ENCODE data around the gene MCCD1.
A peak's percentile ranks its signal among the peaks of the same experiment; 100 is the strongest.

MCCD1 gene

GRCh38 chr6:31573239-31574105, 44.7 kb downstream of the MCCD1 start:
- DNase-seq: no peak

- peak; percentile 46 to 58 for DNase-seq
These were observed 45.6 kb downstream of the MCCD1 start for GRCh38 chr6:31574106-31575061.

DNA sequence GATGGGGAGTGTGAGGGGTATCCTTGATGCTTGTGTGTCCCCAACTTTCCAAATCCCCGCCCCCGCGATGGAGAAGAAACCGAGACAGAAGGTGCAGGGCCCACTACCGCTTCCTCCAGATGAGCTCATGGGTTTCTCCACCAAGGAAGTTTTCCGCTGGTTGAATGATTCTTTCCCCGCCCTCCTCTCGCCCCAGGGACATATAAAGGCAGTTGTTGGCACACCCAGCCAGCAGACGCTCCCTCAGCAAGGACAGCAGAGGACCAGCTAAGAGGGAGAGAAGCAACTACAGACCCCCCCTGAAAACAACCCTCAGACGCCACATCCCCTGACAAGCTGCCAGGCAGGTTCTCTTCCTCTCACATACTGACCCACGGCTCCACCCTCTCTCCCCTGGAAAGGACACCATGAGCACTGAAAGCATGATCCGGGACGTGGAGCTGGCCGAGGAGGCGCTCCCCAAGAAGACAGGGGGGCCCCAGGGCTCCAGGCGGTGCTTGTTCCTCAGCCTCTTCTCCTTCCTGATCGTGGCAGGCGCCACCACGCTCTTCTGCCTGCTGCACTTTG, 46.7 kb downstream of the MCCD1 start, which contains the start of gene TNF:
Gene TNF, plus strand, starts transcription at position 231 of the 567 bp plus-strand sequence. Its CDS starts 177 bp downstream, at position 408.
- DNase-seq: peak; percentile 77 to 90

GRCh38 chr6:31575952-31576685, 47.4 kb downstream of the MCCD1 start:
- DNase-seq: no peak

DNA sequence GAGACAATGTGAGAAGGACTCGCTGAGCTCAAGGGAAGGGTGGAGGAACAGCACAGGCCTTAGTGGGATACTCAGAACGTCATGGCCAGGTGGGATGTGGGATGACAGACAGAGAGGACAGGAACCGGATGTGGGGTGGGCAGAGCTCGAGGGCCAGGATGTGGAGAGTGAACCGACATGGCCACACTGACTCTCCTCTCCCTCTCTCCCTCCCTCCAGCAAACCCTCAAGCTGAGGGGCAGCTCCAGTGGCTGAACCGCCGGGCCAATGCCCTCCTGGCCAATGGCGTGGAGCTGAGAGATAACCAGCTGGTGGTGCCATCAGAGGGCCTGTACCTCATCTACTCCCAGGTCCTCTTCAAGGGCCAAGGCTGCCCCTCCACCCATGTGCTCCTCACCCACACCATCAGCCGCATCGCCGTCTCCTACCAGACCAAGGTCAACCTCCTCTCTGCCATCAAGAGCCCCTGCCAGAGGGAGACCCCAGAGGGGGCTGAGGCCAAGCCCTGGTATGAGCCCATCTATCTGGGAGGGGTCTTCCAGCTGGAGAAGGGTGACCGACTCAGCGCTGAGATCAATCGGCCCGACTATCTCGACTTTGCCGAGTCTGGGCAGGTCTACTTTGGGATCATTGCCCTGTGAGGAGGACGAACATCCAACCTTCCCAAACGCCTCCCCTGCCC, 48.3 kb downstream of the MCCD1 start:
- DNase-seq: peak; percentile 42 to 54

DNA sequence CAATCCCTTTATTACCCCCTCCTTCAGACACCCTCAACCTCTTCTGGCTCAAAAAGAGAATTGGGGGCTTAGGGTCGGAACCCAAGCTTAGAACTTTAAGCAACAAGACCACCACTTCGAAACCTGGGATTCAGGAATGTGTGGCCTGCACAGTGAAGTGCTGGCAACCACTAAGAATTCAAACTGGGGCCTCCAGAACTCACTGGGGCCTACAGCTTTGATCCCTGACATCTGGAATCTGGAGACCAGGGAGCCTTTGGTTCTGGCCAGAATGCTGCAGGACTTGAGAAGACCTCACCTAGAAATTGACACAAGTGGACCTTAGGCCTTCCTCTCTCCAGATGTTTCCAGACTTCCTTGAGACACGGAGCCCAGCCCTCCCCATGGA, 48.8 kb downstream of the MCCD1 start:
- DNase-seq: no peak

DNA sequence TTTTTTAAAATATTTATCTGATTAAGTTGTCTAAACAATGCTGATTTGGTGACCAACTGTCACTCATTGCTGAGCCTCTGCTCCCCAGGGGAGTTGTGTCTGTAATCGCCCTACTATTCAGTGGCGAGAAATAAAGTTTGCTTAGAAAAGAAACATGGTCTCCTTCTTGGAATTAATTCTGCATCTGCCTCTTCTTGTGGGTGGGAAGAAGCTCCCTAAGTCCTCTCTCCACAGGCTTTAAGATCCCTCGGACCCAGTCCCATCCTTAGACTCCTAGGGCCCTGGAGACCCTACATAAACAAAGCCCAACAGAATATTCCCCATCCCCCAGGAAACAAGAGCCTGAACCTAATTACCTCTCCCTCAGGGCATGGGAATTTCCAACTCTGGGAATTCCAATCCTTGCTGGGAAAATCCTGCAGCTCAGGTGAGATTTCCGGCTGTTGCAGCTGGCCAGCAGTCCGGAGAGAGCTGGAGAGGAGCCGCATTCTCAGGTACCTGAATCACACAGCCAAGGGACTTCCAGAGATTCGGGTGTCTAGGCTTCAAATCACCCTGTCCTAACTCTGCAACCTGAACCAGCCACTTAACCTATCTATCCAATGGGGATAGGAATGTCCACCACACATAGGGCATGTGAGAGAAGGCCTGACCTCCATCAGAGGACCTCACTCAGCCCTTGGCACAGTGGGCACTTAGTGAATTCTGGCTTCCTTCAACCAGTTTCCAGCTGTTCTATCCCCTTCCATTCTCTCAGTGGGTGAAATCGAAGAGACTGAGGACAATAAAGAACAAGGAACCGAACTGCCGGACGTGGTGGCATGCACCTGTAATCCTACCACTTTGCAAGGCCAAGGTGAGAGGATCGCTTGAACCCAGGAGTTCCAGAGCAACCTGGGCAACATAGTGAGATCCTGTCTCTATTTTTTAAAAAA, 49.7 kb downstream of the MCCD1 start:
- DNase-seq: peak; percentile 41 to 55

- DNase-seq: peak; percentile 43
These were observed 50.4 kb downstream of the MCCD1 start for GRCh38 chr6:31579119-31579505.
